Smooth muscle cell (in vitro differentiated cells): Measurements from ENCODE around the gene OR14A2. TPM values are rescaled to one million over a fixed set of nuclear protein-coding genes. Genes with fewer than 3 reads are reported as not detected.
"Not testable (repeated sequence)": the region's sequence is repeated elsewhere in the genome, so short reads cannot be mapped to it uniquely, and the experiment has no call there.

ENCODE experiments used
- DNase-seq: peaks from one replicate; lab custom pipeline; 2025; ENCODE audit not compliant: unreplicated experiment; lab: John Stamatoyannopoulos, UW
- H2AFZ ChIP-seq: fragments of 200-600 bp; sonication (generic); 2 replicates; pipeline ENCODE4 v1.6.0; 2016; ENCODE audit warnings: antibody characterized with exemption, low read depth, mild to moderate bottlenecking
- H3F3A ChIP-seq: fragments of 200-600 bp; sonication (generic); 2 replicates; pipeline ENCODE4 v1.6.0; 2017; ENCODE audit warnings: antibody characterized with exemption, low read depth
- H3K27ac ChIP-seq: fragments of 200-600 bp; sonication (generic); 2 replicates; pipeline ENCODE4 v1.5.1; 2016; ENCODE audit warnings: low read depth, mild to moderate bottlenecking
- H3K27me3 ChIP-seq: fragments of 200-600 bp; sonication (generic); 2 replicates; pipeline ENCODE4 v1.6.1; 2016; ENCODE audit warnings: low read depth, mild to moderate bottlenecking
- H3K36me3 ChIP-seq: fragments of 200-600 bp; sonication (generic); 2 replicates; pipeline ENCODE4 v1.5.1; 2016; ENCODE audit warnings: low read depth
- H3K4me1 ChIP-seq: fragments of 200-600 bp; sonication (generic); 2 replicates; pipeline ENCODE4 v1.5.1; 2016; ENCODE audit warnings: low read depth
- H3K4me2 ChIP-seq: fragments of 200-600 bp; sonication (generic); 2 replicates; pipeline ENCODE4 v1.6.0; 2016; ENCODE audit warnings: mild to moderate bottlenecking
- H3K4me3 ChIP-seq: fragments of 200-600 bp; sonication (generic); 2 replicates; pipeline ENCODE4 v1.5.1; 2016; ENCODE audit warnings: mild to moderate bottlenecking
- H3K79me2 ChIP-seq: fragments of 200-600 bp; sonication (generic); 2 replicates; pipeline ENCODE4 v1.6.0; 2016; ENCODE audit warnings: low read depth, mild to moderate bottlenecking
- H3K9ac ChIP-seq: fragments of 200-600 bp; sonication (generic); 2 replicates; pipeline ENCODE4 v1.6.0; 2016; ENCODE audit warnings: low read depth
- H3K9me3 ChIP-seq: fragments of 200-600 bp; sonication (generic); replicated peaks from 2 replicates; pipeline ENCODE4 v1.5.1; 2016; ENCODE audit warnings: low read depth
- H4K20me1 ChIP-seq: fragments of 200-600 bp; sonication (generic); 2 replicates; pipeline ENCODE4 v1.6.0; 2016; ENCODE audit warnings: low read depth
- CTCF ChIP-seq: fragments of 200-600 bp; sonication (generic); IDR thresholded peaks from 2 replicates; pipeline ENCODE4 v1.5.1; 2017; ENCODE audit warnings: borderline replicate concordance, mild to moderate bottlenecking, antibody characterized with exemption; ENCODE audit not compliant: insufficient read depth, poor library complexity, severe bottlenecking
- WGBS: methylation state at CpG from one replicate; pipeline ENCODE4 v1.1.7; 2016; ENCODE audit warnings: low lambda C conversion rate; 5-methylcytosine and 5-hydroxymethylcytosine counted together
- polyA plus RNA-seq: library from polyadenylated mRNA; unstranded; fragments of >200 nt; fragmentation: Nextera tagmentation; extraction: Ambion mirVana; gene quantifications from 2 replicates; pipeline ENCODE4 v1.2.1, GENCODE V29; 2016
- total RNA-seq: library from RNA; depleted of rRNA; stranded (reverse); fragments of >200 nt; gene quantifications from 2 replicates; pipeline ENCODE4 v1.2.3, GENCODE V29; 2014

OR14A2 gene
- total RNA-seq, result not detected in 2 replicates
- not detected in 2 replicates for polyA plus RNA-seq

GRCh38 chr1:247748041-247748440, at the start of gene OR14A2:
Gene OR14A2, minus strand, starts transcription at chr1:247748141.
- Histone ChIP-seq H3K4me3 (no peak within 1 kb of the TSS), H3K9ac (no peak within 1 kb of the TSS), H3K4me2 (no peak within 1 kb of the TSS), H3K79me2 (no peaks in the 10 kb centered on the region), H3K27me3 (no peaks in the 10 kb centered on the region), H3K9me3 (peaks cover 27% of the 10 kb centered on the region), H3F3A (no peaks in the 10 kb centered on the region), H4K20me1 (no peaks in the 10 kb centered on the region), H3K4me1 (no peaks in the 10 kb centered on the region), H3K36me3 (no peaks in the 10 kb centered on the region), H2AFZ (no peak within 1 kb of the TSS), H3K27ac (no peak within 1 kb of the TSS)
- no peak for TF ChIP-seq CTCF
- DNase-seq, result no peak
- WGBS, result 89% methylated on average over 2 of the region's 2 CpGs

- no peak for DNase-seq
- H3K9ac ChIP-seq, result no peak overlapping the region
- 20% methylated on average over 2 of the region's 2 CpGs for WGBS
- H3K4me1 ChIP-seq, result no peaks in the 10 kb centered on the region
- no peak for TF ChIP-seq CTCF
- no peaks in the 10 kb centered on the region for H3K27me3 ChIP-seq
- no peaks in the 10 kb centered on the region for H3K79me2 ChIP-seq
- no peaks in the 10 kb centered on the region for H3K9me3 ChIP-seq
- no peaks in the 10 kb centered on the region for H4K20me1 ChIP-seq
- H3K27ac ChIP-seq, result no peak overlapping the region
- no peak overlapping the region for H3K4me3 ChIP-seq
- H3K4me2 ChIP-seq, result no peak overlapping the region
- H2AFZ ChIP-seq, result no peak overlapping the region
- H3K36me3 ChIP-seq, result no peaks in the 10 kb centered on the region
- no peaks in the 10 kb centered on the region for H3F3A ChIP-seq
These were observed 49.6 kb upstream of the OR14A2 start for GRCh38 chr1:247797518-247797917.

- Histone ChIP-seq H3K9me3 (peaks cover 13% of the 10 kb centered on the region), H3K79me2 (no peaks in the 10 kb centered on the region), H3K36me3 (no peaks in the 10 kb centered on the region), H2AFZ (no peak overlapping the region), H3K4me3 (no peak overlapping the region), H3K4me1 (no peaks in the 10 kb centered on the region), H3K27me3 (no peaks in the 10 kb centered on the region), H3F3A (no peaks in the 10 kb centered on the region), H3K4me2 (no peak overlapping the region), H4K20me1 (no peaks in the 10 kb centered on the region), H3K27ac (no peak overlapping the region), H3K9ac (no peak overlapping the region)
- TF ChIP-seq CTCF, result no peak
- DNase-seq, result no peak
These were observed 21.7 kb upstream of the OR14A2 start for GRCh38 chr1:247769603-247770002.

GRCh38 chr1:247760456-247760855, 12.5 kb upstream of the OR14A2 start, which contains the start of gene OR1C1:
Gene OR1C1, minus strand, starts transcription at chr1:247760556. Its CDS starts 2,150 bp downstream, at chr1:247758406.
- Histone ChIP-seq H3F3A (no peaks in the 10 kb centered on the region), H3K9me3 (peaks cover under 1% of the 10 kb centered on the region), H2AFZ (no peak within 1 kb of the TSS), H4K20me1 (no peaks in the 10 kb centered on the region), H3K4me2 (no peak within 1 kb of the TSS), H3K27me3 (no peaks in the 10 kb centered on the region), H3K27ac (no peak within 1 kb of the TSS), H3K4me1 (no peaks in the 10 kb centered on the region), H3K9ac (no peak within 1 kb of the TSS), H3K79me2 (no peaks in the 10 kb centered on the region), H3K4me3 (no peak within 1 kb of the TSS), H3K36me3 (no peaks in the 10 kb centered on the region)
- WGBS, result 89% methylated on average over 3 of the region's 3 CpGs
- DNase-seq, result no peak
- TF ChIP-seq CTCF, result no peak

- H3K79me2 ChIP-seq, H3K9ac ChIP-seq, H3K4me3 ChIP-seq, H3K36me3 ChIP-seq, DNase-seq, H3F3A ChIP-seq, H4K20me1 ChIP-seq, H3K4me2 ChIP-seq, H3K27me3 ChIP-seq, H3K27ac ChIP-seq, H3K4me1 ChIP-seq, H2AFZ ChIP-seq: not testable (repeated sequence)
- WGBS, result 67% methylated on average over 1 of the region's 1 CpG
- peaks cover 17% of the 10 kb centered on the region for H3K9me3 ChIP-seq
These were observed 6.4 kb upstream of the OR14A2 start for GRCh38 chr1:247754311-247754710.
